K562 (cell line): Measurements from ENCODE around the gene LRMDA. TPM values are rescaled to one million over a fixed set of nuclear protein-coding genes. Genes with fewer than 3 reads are reported as not detected.

ENCODE experiments used
- ATAC-seq: fragments of 200-7000 bp; cut with Tn5 transposase; 3 replicates; pipeline ENCODE4 v1.9.1; 2020; ENCODE audit warnings: moderate library complexity
- BruUV-seq: library from RNA; stranded (reverse); fragments of 400-500 nt; replicated peaks from 2 replicates; lab custom pipeline; 2021; lab: Mats Ljungman, UMichigan
- CTCF ChIA-PET: fragments of 300-600 bp; formaldehyde crosslinking; extraction: SDS; loops from one replicate; lab custom pipeline; 2021; ENCODE audit warnings: low intra/inter-chr PET ratio; lab: Yijun Ruan, JAX
- POLR2A ChIA-PET: fragments of 300-600, 350-650 bp; sonication (Branson Sonifier 250); formaldehyde crosslinking; extraction: SDS; loops from one replicate; lab custom pipeline; 2021; ENCODE audit warnings: antibody characterized with exemption, inconsistent platforms; lab: Yijun Ruan, JAX
- DNase-seq, 4 experiments: peaks; one replicate each; pipeline versions ENCODE4 v3.0.0 to v3.0.0-alpha.2; 2011 to 2018; ENCODE audit warnings: low spot score in 3 of 4, mixed read lengths in 3 of 4; ENCODE audit errors: extremely low read depth in 1 of 4
- FAIRE-seq: peaks from 2 replicates; lab custom pipeline; 2011; peaks lifted over from hg19 to GRCh38; lab: Jason Lieb, UNC
- H2AFZ ChIP-seq: 2 replicates; pipeline ENCODE4 v1.6.0; 2011; ENCODE audit warnings: low read depth, low read length, control low read depth, inconsistent platforms
- H3K27ac ChIP-seq: fragments of 200-600 bp; 3 replicates; pipeline ENCODE4 v1.8.0; 2011; ENCODE audit warnings: low read depth, mild to moderate bottlenecking, control low read depth, inconsistent platforms, low read length, moderate library complexity, mixed read lengths; ENCODE audit errors: extremely low read depth
- H3K27me3 ChIP-seq, 2 experiments: fragments of 300-600 bp in 1 of 2; 2 replicates in 1 of 2; 3 replicates in 1 of 2; pipeline versions ENCODE4 v1.6.0 to v1.8.0; 2011; ENCODE audit warnings: inconsistent platforms in 2 of 2, low read length in 2 of 2, mild to moderate bottlenecking in 1 of 2, mixed read lengths in 1 of 2, moderate library complexity in 1 of 2; ENCODE audit not compliant: control insufficient read depth in 2 of 2, insufficient read depth in 2 of 2
- H3K36me3 ChIP-seq: fragments of 300-600 bp; 3 replicates; pipeline ENCODE4 v1.8.0; 2011; ENCODE audit warnings: mild to moderate bottlenecking, low read length, inconsistent platforms; ENCODE audit not compliant: control insufficient read depth, insufficient read depth
- H3K4me1 ChIP-seq, 2 experiments: fragments of 200-600 bp in 1 of 2; replicated peaks in 1 of 2; 2 replicates in 1 of 2; 3 replicates in 1 of 2; pipeline versions ENCODE4 v1.5.1 to v1.8.0; 2011; ENCODE audit warnings: inconsistent platforms in 2 of 2, low read length in 2 of 2, mild to moderate bottlenecking in 1 of 2, mixed read lengths in 1 of 2, moderate library complexity in 1 of 2; ENCODE audit not compliant: control insufficient read depth in 2 of 2, insufficient read depth in 2 of 2
- H3K4me2 ChIP-seq: 2 replicates; pipeline ENCODE4 v1.6.1; 2011; ENCODE audit warnings: low read length, control low read depth, inconsistent platforms, mixed read lengths; ENCODE audit not compliant: insufficient read depth
- H3K4me3 ChIP-seq: fragments of 200-600 bp; sonication (generic), shearing (Covaris generic); 2 replicates; pipeline ENCODE4 v1.5.1; 2016; ENCODE audit warnings: control low read depth, inconsistent platforms
- H3K79me2 ChIP-seq: fragments of 200-600 bp; 3 replicates; pipeline ENCODE4 v1.8.0; 2011; ENCODE audit warnings: low read length, inconsistent platforms; ENCODE audit not compliant: control insufficient read depth, insufficient read depth
- H3K9ac ChIP-seq, 2 experiments: 2 replicates each; pipeline versions ENCODE4 v1.6.0 to v1.6.1; 2011; ENCODE audit warnings: low read depth in 2 of 2, low read length in 2 of 2, control low read depth in 1 of 2, inconsistent platforms in 1 of 2, mild to moderate bottlenecking in 1 of 2, mixed read lengths in 1 of 2; ENCODE audit not compliant: insufficient read depth in 1 of 2
- H3K9me1 ChIP-seq: one replicate; pipeline ENCODE4 v1.6.0; 2011; ENCODE audit warnings: inconsistent platforms, mild to moderate bottlenecking, low read length, moderate library complexity; ENCODE audit not compliant: control insufficient read depth, insufficient read depth
- H3K9me3 ChIP-seq: replicated peaks from 2 replicates; pipeline ENCODE4 v1.5.1; 2011; ENCODE audit warnings: low read depth, low read length, inconsistent platforms; ENCODE audit not compliant: control insufficient read depth, insufficient read depth
- H4K20me1 ChIP-seq: replicated peaks from 2 replicates; pipeline ENCODE4 v1.6.1; 2011; ENCODE audit warnings: low read length, inconsistent platforms, mixed read lengths; ENCODE audit not compliant: control insufficient read depth, insufficient read depth
- ARID1B ChIP-seq: fragments of 450-650 bp; IDR thresholded peaks from 2 replicates; pipeline ENCODE4 v1.6.1; 2016; ENCODE audit warnings: antibody characterized with exemption, mild to moderate bottlenecking, inconsistent platforms
- BCL6 ChIP-seq: fragments of 250-450 bp; sonication (Bioruptor Pico); IDR thresholded peaks from 2 replicates; pipeline ENCODE4 v1.4.0; 2020
- BCOR ChIP-seq: fragments of 450-650 bp; IDR thresholded peaks from 2 replicates; pipeline ENCODE4 v1.6.1; 2016
- ETV6 ChIP-seq, 3 experiments: fragments of 150-350 bp in 1 of 3; sonication (generic) in 1 of 3; formaldehyde crosslinking in 1 of 3; IDR thresholded peaks; 2 replicates each; pipeline versions ENCODE4 v1.6.1 to v1.8.0; 2014 to 2022; ENCODE audit warnings: borderline replicate concordance in 2 of 3, low read depth in 2 of 3, antibody characterized with exemption in 1 of 3, low read length in 1 of 3, mild to moderate bottlenecking in 1 of 3, missing genetic modification reagents in 1 of 3
- HNRNPK ChIP-seq: fragments of 200-400 bp; formaldehyde crosslinking; IDR thresholded peaks from one replicate; pipeline ENCODE4 v1.6.1; 2018; ENCODE audit warnings: mild to moderate bottlenecking, low read depth, low read length; ENCODE audit not compliant: poor library complexity, severe bottlenecking
- SAFB ChIP-seq: fragments of 200-400 bp; formaldehyde crosslinking; IDR thresholded peaks from 2 replicates; pipeline ENCODE4 v1.6.1; 2017; ENCODE audit warnings: low read depth, low read length, borderline replicate concordance
- SRSF9 ChIP-seq: fragments of 200-400 bp; formaldehyde crosslinking; IDR thresholded peaks from 2 replicates; pipeline ENCODE4 v1.6.1; 2017; ENCODE audit warnings: low read depth, low read length, borderline replicate concordance
- TCF7 ChIP-seq: sonication (generic); IDR thresholded peaks from 2 replicates; pipeline ENCODE4 v1.6.1; 2016; ENCODE audit warnings: antibody characterized with exemption, borderline replicate concordance
- ZBTB8A ChIP-seq: fragments of 450-650 bp; IDR thresholded peaks from 2 replicates; pipeline ENCODE4 v1.6.1; 2018; ENCODE audit warnings: mild to moderate bottlenecking, moderate library complexity; ENCODE audit not compliant: partially characterized antibody
- ZC3H11A ChIP-seq: IDR thresholded peaks from 2 replicates; pipeline ENCODE4 v1.6.1; 2012; ENCODE audit warnings: low read depth, low read length, improper control_type of control experiment
- WGBS: fragments of 100-300 bp; shearing (Covaris generic); methylation state at CpG from one replicate; pipeline ENCODE4 v1.1.6; 2016; ENCODE audit warnings: low coverage, mixed read lengths; ENCODE audit not compliant: insufficient coverage; ENCODE audit errors: missing lambda C conversion rate; 5-methylcytosine and 5-hydroxymethylcytosine counted together
- in situ Hi-C: fragments of 300-500 bp; cut with MboI; formaldehyde crosslinking; loops from 4 replicates; pipeline ENCODE4 v1.15.0; 2018; ENCODE audit warnings: inconsistent platforms, mixed read lengths
- intact Hi-C: fragments of 100-400 bp; cut with micrococcal nuclease; formaldehyde crosslinking; loops from 2 replicates; pipeline ENCODE4 v1.14.2; 2022
- polyA plus RNA-seq, 8 experiments: library from polyadenylated mRNA; depleted of rRNA in 4 of 8; stranded (reverse) in 5 of 8; unstranded in 3 of 8; fragments of >200 nt; fragmentation: Nextera tagmentation in 2 of 8; fragmentation: Illumina TruSeq in 1 of 8; extraction: Ambion mirVana in 2 of 8; extraction: Trizol in 1 of 8; gene quantifications; 2 replicates each; pipeline versions ENCODE4 v1.2.1 to v1.2.3, GENCODE V29; 2011 to 2014; ENCODE audit warnings: inconsistent platforms in 1 of 8, missing spikeins in 1 of 8
- total RNA-seq, 7 experiments: library from RNA; depleted of rRNA in 6 of 7; stranded (reverse); fragments of >200 nt in 6 of 7; fragmentation: Illumina TruSeq in 2 of 7; extraction: Trizol in 2 of 7; gene quantifications; 2 replicates each; pipeline versions ENCODE4 v1.2.1 to v1.2.3, GENCODE V29; 2011 to 2021; ENCODE audit warnings: low replicate concordance in 1 of 7
- TF ChIP-seq, protein P1 (sequence below), 2 experiments: fragments of 450-650 bp; IDR thresholded peaks; 2 replicates each; pipeline ENCODE4 v1.6.1; 2018; ENCODE audit warnings: mild to moderate bottlenecking in 2 of 2, low read depth in 1 of 2; ENCODE audit not compliant: partially characterized antibody in 2 of 2
- TF ChIP-seq, protein P2 (sequence below): fragments of 450-650 bp; IDR thresholded peaks from 2 replicates; pipeline ENCODE4 v1.6.1; 2018; ENCODE audit not compliant: partially characterized antibody

LRMDA gene
- total and polyA plus RNA-seq, 9 of the 15 experiments (the other 6 are each of a cell fraction or from before 2014, with no cell fraction given), result 0.25 TPM; not detected in 8

DNA sequence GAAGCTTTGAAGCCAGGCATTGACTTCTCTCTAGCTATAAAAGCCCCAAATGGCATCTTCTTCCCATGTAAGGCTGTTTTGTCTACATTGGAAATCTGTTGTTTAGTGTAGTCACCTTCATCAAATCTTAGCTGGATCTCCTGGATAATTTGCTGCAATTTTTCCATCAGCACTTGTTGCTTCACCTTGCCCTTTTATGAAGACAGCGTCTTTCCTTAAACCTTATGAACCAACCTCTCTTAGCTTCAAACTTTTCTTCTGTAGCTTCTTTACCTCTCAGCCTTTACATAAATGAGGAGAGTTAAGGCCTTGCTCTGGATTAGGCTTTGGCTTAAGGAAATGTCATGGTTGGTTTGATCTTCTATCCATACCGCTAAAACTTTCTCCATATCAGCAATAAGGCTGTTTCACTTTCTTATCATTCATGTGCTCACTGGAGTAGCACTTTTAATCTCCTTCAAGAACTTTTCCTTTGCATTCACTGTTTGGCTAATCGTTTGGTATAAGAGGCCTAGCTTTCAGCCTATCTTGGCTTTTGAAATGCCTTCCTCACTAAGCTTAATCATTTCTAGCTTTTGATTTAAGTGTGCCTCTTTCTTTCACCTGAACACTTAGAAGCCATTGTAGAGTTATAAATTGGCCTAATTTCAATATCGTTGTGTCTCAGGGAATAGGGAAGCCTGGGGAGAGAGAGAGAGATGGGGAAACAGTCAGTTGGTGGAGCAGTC is 803.2 kb downstream of the LRMDA start:
- Histone ChIP-seq H3K4me3 (no peak overlapping the region), H3K27me3 (no peaks in the 10 kb centered on the region), H2AFZ (no peak overlapping the region), H3K36me3 (no peaks in the 10 kb centered on the region), H3K27ac (no peak overlapping the region), H3K9ac (no peak overlapping the region), H4K20me1 (no peaks in the 10 kb centered on the region), H3K4me1 (no peaks in the 10 kb centered on the region), H3K4me2 (no peak overlapping the region), H3K9me3 (no peaks in the 10 kb centered on the region; the same call in 1 of the 2 replicates), H3K79me2 (no peaks in the 10 kb centered on the region), H3K9me1 (no peaks in the 10 kb centered on the region)
- in situ Hi-C loops (no loop called here), intact Hi-C loops (no loop called here)
- WGBS, result 0% methylated on average over 4 of the region's 4 CpGs
- POLR2A ChIA-PET, result interaction anchor here (0.6 kb wide), 1 partner anchor 774 kb away, joined by 3 read pairs; no protein-coding TSS in a partner anchor
- FAIRE-seq, result no peak
- CTCF ChIA-PET, result no interaction called here
- DNase-seq, result no peak
- no peak for ATAC-seq
- no TSS peak for BruUV-seq
- TF ChIP-seq TCF7, result no peak
- no peak for TF ChIP-seq SRSF9
- no peak for TF ChIP-seq BCL6 (CRISPR knock-in tag)
- TF ChIP-seq ZBTB8A, result no peak
- TF ChIP-seq SAFB, result no peak
- TF ChIP-seq HNRNPK, result no peak
- no peak for TF ChIP-seq BCOR
- TF ChIP-seq, protein P1, sequence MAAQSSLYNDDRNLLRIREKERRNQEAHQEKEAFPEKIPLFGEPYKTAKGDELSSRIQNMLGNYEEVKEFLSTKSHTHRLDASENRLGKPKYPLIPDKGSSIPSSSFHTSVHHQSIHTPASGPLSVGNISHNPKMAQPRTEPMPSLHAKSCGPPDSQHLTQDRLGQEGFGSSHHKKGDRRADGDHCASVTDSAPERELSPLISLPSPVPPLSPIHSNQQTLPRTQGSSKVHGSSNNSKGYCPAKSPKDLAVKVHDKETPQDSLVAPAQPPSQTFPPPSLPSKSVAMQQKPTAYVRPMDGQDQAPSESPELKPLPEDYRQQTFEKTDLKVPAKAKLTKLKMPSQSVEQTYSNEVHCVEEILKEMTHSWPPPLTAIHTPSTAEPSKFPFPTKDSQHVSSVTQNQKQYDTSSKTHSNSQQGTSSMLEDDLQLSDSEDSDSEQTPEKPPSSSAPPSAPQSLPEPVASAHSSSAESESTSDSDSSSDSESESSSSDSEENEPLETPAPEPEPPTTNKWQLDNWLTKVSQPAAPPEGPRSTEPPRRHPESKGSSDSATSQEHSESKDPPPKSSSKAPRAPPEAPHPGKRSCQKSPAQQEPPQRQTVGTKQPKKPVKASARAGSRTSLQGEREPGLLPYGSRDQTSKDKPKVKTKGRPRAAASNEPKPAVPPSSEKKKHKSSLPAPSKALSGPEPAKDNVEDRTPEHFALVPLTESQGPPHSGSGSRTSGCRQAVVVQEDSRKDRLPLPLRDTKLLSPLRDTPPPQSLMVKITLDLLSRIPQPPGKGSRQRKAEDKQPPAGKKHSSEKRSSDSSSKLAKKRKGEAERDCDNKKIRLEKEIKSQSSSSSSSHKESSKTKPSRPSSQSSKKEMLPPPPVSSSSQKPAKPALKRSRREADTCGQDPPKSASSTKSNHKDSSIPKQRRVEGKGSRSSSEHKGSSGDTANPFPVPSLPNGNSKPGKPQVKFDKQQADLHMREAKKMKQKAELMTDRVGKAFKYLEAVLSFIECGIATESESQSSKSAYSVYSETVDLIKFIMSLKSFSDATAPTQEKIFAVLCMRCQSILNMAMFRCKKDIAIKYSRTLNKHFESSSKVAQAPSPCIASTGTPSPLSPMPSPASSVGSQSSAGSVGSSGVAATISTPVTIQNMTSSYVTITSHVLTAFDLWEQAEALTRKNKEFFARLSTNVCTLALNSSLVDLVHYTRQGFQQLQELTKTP (IDR thresholded peaks at IDR 0.05; ENCODE audit: low read depth in 1 of 2, partially characterized antibody in 2 of 2), result no peak
- TF ChIP-seq ETV6 (IDR thresholded peaks at IDR 0.05; ENCODE audit: borderline replicate concordance in 1 of 2, low read depth in 2 of 2, low read length in 1 of 2), result no peak
- TF ChIP-seq ETV6 (CRISPR knock-in tag; IDR thresholded peaks at IDR 0.05; ENCODE audit: borderline replicate concordance), result no peak
- no peak for TF ChIP-seq ARID1B
- TF ChIP-seq, protein P2, sequence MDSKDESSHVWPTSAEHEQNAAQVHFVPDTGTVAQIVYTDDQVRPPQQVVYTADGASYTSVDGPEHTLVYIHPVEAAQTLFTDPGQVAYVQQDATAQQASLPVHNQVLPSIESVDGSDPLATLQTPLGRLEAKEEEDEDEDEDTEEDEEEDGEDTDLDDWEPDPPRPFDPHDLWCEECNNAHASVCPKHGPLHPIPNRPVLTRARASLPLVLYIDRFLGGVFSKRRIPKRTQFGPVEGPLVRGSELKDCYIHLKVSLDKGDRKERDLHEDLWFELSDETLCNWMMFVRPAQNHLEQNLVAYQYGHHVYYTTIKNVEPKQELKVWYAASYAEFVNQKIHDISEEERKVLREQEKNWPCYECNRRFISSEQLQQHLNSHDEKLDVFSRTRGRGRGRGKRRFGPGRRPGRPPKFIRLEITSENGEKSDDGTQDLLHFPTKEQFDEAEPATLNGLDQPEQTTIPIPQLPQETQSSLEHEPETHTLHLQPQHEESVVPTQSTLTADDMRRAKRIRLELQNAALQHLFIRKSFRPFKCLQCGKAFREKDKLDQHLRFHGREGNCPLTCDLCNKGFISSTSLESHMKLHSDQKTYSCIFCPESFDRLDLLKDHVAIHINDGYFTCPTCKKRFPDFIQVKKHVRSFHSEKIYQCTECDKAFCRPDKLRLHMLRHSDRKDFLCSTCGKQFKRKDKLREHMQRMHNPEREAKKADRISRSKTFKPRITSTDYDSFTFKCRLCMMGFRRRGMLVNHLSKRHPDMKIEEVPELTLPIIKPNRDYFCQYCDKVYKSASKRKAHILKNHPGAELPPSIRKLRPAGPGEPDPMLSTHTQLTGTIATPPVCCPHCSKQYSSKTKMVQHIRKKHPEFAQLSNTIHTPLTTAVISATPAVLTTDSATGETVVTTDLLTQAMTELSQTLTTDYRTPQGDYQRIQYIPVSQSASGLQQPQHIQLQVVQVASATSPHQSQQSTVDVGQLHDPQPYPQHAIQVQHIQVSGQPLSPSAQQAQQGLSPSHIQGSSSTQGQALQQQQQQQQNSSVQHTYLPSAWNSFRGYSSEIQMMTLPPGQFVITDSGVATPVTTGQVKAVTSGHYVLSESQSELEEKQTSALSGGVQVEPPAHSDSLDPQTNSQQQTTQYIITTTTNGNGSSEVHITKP, result no peak
- no peak for TF ChIP-seq ZC3H11A
